H1 (cell line): Measurements from ENCODE around the gene OSBP2.

ENCODE experiments used
- CTCF ChIP-seq, 3 experiments: IDR thresholded peaks; 1 replicate in 2 of 3; 2 replicates in 1 of 3; pipeline versions ENCODE4 v1.5.1 to v1.6.1; 2011; ENCODE audit warnings: low read length in 3 of 3, mild to moderate bottlenecking in 3 of 3, inconsistent platforms in 2 of 3, low read depth in 1 of 3, moderate library complexity in 1 of 3; ENCODE audit not compliant: insufficient read depth in 1 of 3; ENCODE audit errors: control extremely low read depth in 1 of 3
- EZH2 ChIP-seq: fragments of 200-600 bp; sonication (generic); IDR thresholded peaks from 2 replicates; pipeline ENCODE4 v1.7.1; 2012; ENCODE audit warnings: low read depth, mild to moderate bottlenecking, moderate library complexity, low read length, inconsistent platforms; ENCODE audit not compliant: severe bottlenecking
- HDAC2 ChIP-seq, 2 experiments: fragments of 300-600 bp in 1 of 2; sonication (generic) in 1 of 2; IDR thresholded peaks; 2 replicates each; pipeline ENCODE4 v1.6.1; 2011 to 2012; ENCODE audit warnings: low read depth in 2 of 2, low read length in 2 of 2, mild to moderate bottlenecking in 2 of 2, moderate library complexity in 2 of 2, borderline replicate concordance in 1 of 2, inconsistent platforms in 1 of 2
- RAD21 ChIP-seq, 2 experiments: IDR thresholded peaks in 1 of 2; conservative IDR thresholded peaks in 1 of 2; 2 replicates each; pipeline ENCODE4 v1.6.1; 2011; ENCODE audit warnings: low read depth in 2 of 2, low read length in 2 of 2, improper control_type of control experiment in 1 of 2, inconsistent platforms in 1 of 2, mild to moderate bottlenecking in 1 of 2, moderate library complexity in 1 of 2
- TF ChIP-seq, protein P1 (sequence below): IDR thresholded peaks from 2 replicates; pipeline ENCODE4 v1.6.1; 2012; ENCODE audit warnings: low read length, inconsistent platforms

GRCh38 chr22:30662040-30662439, 32.6 kb upstream of the OSBP2 start:
- TF ChIP-seq, protein P1, sequence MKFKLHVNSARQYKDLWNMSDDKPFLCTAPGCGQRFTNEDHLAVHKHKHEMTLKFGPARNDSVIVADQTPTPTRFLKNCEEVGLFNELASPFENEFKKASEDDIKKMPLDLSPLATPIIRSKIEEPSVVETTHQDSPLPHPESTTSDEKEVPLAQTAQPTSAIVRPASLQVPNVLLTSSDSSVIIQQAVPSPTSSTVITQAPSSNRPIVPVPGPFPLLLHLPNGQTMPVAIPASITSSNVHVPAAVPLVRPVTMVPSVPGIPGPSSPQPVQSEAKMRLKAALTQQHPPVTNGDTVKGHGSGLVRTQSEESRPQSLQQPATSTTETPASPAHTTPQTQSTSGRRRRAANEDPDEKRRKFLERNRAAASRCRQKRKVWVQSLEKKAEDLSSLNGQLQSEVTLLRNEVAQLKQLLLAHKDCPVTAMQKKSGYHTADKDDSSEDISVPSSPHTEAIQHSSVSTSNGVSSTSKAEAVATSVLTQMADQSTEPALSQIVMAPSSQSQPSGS = no peak
- TF ChIP-seq CTCF (IDR thresholded peaks at IDR 0.05; ENCODE audit: control extremely low read depth in 1 of 3, insufficient read depth in 1 of 3, low read depth in 1 of 3, low read length in 3 of 3) (no peak), RAD21 (IDR thresholded peaks at IDR 0.05 in 1 of 2, conservative IDR thresholded peaks at IDR 0.05 in 1 of 2; ENCODE audit: low read depth in 2 of 2, low read length in 2 of 2) (no peak), EZH2 (no peak), HDAC2 (IDR thresholded peaks at IDR 0.05; ENCODE audit: borderline replicate concordance in 1 of 2, low read depth in 2 of 2, low read length in 2 of 2) (no peak)
